Measurements from ENCODE around the gene TTC4.

The TTC4 gene

DNA sequence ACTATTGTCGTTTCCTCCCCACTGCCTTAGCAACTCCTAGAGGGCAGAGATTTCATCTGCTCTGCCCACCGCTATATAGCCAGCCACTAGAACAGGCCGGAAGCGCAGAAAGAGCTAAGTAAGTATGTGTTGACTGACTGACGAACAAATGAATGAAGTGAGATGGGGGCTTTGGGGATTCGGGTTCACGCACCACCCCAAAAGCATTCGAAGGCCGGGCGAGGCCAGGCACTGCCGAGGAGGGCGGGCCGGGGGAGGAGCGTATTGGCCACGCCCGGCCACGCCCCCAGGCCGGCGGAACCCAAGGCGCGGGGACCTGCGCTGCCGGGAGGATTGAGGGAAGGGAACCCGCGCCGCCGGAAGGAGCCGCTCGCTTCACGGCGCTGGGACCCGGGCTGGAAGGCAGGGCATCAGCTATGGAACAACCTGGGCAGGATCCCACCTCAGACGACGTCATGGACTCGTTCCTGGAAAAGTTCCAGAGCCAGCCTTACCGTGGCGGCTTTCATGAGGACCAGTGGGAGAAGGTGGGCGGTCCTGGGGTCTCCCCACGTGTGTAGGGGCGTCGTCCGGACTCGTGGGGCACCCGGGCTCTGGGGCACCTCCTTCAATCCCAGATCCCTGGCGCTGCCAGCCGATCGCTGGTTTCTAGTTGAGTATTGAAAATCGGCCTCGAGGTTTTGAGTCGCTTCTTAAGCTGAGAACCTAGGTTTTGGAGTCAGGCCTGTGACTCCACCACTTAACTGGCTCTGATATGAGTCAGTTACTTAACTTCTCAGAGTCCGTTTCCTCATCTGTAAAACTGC is at the start of gene TTC4:
Gene TTC4 (plus strand): TSS at position 369 of the 806 bp plus-strand sequence. CDS start 48 bp downstream, at position 417.
- peak; percentile 88 to 93 for DNase-seq
- TF ChIP-seq POLR2A (IDR thresholded peaks at IDR 0.05; ENCODE audit: low read length) = peak; percentile 82
- TF ChIP-seq GATA1 (IDR thresholded peaks at IDR 0.05; ENCODE audit: low read depth, low read length) = no peak

DNA sequence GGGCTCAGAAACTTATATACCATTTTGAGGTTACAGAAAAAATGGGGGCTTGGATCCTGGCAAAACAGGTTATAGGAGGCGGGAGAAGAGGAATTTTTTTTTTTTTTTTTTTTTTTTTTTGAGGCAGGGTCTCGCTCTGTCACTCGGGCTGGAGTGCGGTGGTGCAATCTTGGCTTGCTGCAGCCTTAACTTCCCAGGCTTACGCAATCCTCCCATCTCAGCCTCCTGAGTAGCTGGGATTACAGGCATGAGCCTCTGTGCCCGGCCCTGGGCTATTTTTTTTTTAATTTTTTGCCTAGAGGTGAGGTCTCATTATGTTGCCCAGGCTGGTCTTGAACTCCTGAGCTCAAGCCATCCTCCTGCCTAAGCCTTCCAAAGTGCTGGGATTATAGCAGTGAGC is 49.3 kb upstream of the TTC4 start:
- no peak for DNase-seq
- TF ChIP-seq POLR2A (IDR thresholded peaks at IDR 0.05; ENCODE audit: low read length) (no peak), GATA1 (IDR thresholded peaks at IDR 0.05; ENCODE audit: low read depth, low read length) (no peak)

- no peak for DNase-seq
- TF ChIP-seq POLR2A (IDR thresholded peaks at IDR 0.05; ENCODE audit: low read length) (no peak), GATA1 (IDR thresholded peaks at IDR 0.05; ENCODE audit: low read depth, low read length) (no peak)
Measured at GRCh38 chr1:54667797-54668196, 47.9 kb upstream of the TTC4 start.

- TF ChIP-seq POLR2A (IDR thresholded peaks at IDR 0.05; ENCODE audit: low read length) (no peak), GATA1 (IDR thresholded peaks at IDR 0.05; ENCODE audit: low read depth, low read length) (no peak)
- DNase-seq = no peak
Measured at GRCh38 chr1:54668567-54668966, 47.1 kb upstream of the TTC4 start.

GRCh38 chr1:54671985-54672608 is 43.6 kb upstream of the TTC4 start:
- no peak for TF ChIP-seq POLR2A (IDR thresholded peaks at IDR 0.05; ENCODE audit: low read length)
- no peak for TF ChIP-seq GATA1 (IDR thresholded peaks at IDR 0.05; ENCODE audit: low read depth, low read length)
- peak; percentile 42 to 64 for DNase-seq

DNA sequence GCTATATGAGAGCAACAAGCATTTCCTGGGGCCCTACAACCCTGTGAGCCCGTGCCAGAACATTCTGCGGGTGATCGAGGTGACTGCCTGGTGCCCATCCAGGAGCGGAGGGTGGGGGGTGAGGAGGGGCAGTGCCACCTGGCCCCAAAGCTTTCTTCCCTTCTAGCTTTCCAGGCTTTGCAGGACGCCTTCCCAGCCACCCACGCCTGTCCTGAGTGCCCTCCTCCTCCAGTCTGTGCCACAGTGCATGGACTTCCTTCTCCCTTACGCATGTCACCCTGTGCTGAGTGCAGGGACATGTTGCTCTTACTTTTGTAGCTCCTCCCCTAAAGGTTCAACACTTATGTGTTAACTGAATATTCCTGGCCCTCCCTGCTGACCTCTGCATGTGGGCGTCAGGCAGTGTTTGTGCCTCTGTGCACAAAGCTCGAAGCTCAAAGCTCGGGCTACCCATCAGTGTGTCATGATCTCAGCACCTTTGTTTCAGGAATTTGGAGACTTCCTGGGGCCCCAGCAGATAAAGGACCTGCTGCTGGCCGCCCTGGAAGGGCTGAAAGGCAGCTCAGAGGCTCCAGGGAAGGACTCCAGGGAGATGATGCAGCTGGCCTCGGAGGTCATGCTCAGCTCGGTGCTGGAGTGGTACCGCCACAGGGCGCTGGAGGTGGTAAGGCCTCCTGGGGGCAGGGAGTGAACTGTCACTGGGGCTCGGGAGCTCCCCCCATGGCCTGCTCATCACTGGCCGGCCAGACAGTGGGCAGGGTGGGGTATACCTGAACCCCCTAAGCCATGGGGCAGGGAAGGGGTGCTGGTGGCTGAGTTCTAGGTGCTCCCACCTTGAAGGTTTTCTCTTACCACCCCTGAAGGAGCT is 36.7 kb upstream of the TTC4 start:
- DNase-seq = no peak
- TF ChIP-seq POLR2A (IDR thresholded peaks at IDR 0.05; ENCODE audit: low read length) (no peak), GATA1 (IDR thresholded peaks at IDR 0.05; ENCODE audit: low read depth, low read length) (no peak)

- TF ChIP-seq GATA1 (IDR thresholded peaks at IDR 0.05; ENCODE audit: low read depth, low read length) = no peak
- no peak for TF ChIP-seq POLR2A (IDR thresholded peaks at IDR 0.05; ENCODE audit: low read length)
- no peak for DNase-seq
Measured at GRCh38 chr1:54679706-54680105, 36.0 kb upstream of the TTC4 start.

- no peak for TF ChIP-seq POLR2A (IDR thresholded peaks at IDR 0.05; ENCODE audit: low read length)
- no peak for TF ChIP-seq GATA1 (IDR thresholded peaks at IDR 0.05; ENCODE audit: low read depth, low read length)
- no peak for DNase-seq
Measured at GRCh38 chr1:54680387-54680786, 35.3 kb upstream of the TTC4 start.

DNA sequence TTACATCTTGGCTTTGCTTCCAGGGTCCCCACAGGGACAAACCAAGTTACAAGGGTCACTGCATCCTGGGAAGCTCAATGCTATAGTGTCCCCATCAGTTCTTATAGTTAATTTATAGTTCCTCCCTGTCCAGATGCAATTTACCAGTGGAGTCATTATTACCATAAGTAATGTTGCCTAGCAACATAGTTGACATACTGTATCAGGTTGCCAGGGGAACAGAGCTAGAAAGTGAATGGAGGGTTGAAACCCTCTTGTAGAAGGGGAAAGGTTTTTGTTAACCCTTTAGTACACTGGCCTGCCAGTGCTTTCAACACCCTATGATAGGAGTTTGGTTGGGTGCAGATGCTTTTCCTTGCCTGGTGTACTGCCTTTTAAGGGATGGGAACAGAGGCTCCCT is 34.3 kb upstream of the TTC4 start:
- no peak for TF ChIP-seq POLR2A (IDR thresholded peaks at IDR 0.05; ENCODE audit: low read length)
- TF ChIP-seq GATA1 (IDR thresholded peaks at IDR 0.05; ENCODE audit: low read depth, low read length) = no peak
- peak in 1 of 2 experiments; percentile 10 for DNase-seq

- TF ChIP-seq GATA1 (IDR thresholded peaks at IDR 0.05; ENCODE audit: low read depth, low read length) (no peak), POLR2A (IDR thresholded peaks at IDR 0.05; ENCODE audit: low read length) (no peak)
- no peak for DNase-seq
Measured at GRCh38 chr1:54683453-54683852, 32.2 kb upstream of the TTC4 start.

DNA sequence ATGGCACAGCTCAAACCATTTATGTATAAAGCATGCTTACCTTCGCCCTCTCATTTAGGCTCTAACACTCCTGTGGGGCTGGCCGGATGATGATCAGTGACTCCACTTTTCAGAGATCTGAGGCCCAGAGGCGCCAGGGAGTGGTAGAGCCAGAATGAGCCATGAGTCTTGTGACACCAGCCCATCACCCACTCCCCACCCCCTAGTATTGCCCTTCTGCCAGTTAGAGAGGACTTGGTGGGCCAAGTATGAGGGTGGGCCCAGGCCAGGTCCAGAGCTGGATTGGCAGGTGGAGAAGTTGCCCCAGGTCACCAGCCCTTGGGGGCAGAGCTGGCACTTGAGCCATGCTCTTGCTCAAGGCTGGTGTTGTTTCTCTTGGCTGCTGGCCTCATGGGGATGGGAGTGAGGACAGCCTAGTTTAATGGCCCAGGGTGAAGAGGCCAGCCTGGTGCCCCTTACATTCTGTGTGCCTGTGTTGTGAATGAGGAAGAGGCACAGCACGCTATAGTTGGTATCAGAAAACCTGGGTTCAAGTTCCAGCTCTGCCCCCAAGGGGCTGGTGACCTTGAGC is 30.2 kb upstream of the TTC4 start:
- no peak for TF ChIP-seq GATA1 (IDR thresholded peaks at IDR 0.05; ENCODE audit: low read depth, low read length)
- no peak for TF ChIP-seq POLR2A (IDR thresholded peaks at IDR 0.05; ENCODE audit: low read length)
- DNase-seq = no peak

- no peak for DNase-seq
- TF ChIP-seq POLR2A (IDR thresholded peaks at IDR 0.05; ENCODE audit: low read length) = no peak
- no peak for TF ChIP-seq GATA1 (IDR thresholded peaks at IDR 0.05; ENCODE audit: low read depth, low read length)
Measured at GRCh38 chr1:54686155-54686554, 29.5 kb upstream of the TTC4 start.

DNA sequence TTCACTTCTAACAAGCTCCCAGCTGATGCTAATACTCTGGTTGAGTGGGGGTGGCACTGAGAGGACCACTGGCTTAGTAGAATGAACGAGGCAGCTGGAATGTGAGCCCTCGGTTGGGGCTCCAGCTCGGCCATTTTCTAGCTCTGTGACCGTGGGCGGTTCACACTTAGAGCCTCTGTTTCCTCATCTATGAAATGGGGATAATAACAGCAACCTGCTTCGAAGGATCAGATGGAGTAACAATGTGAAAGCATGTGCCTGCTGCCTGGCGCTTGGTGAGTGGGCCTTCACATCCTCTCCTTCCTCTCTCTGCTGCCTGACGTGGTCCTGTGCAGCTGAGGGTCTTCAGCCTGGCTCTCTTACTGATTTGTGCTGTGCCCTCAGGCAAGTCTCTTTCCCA is 20.9 kb upstream of the TTC4 start:
- TF ChIP-seq POLR2A (IDR thresholded peaks at IDR 0.05; ENCODE audit: low read length) = no peak
- no peak for TF ChIP-seq GATA1 (IDR thresholded peaks at IDR 0.05; ENCODE audit: low read depth, low read length)
- DNase-seq = no peak

DNA sequence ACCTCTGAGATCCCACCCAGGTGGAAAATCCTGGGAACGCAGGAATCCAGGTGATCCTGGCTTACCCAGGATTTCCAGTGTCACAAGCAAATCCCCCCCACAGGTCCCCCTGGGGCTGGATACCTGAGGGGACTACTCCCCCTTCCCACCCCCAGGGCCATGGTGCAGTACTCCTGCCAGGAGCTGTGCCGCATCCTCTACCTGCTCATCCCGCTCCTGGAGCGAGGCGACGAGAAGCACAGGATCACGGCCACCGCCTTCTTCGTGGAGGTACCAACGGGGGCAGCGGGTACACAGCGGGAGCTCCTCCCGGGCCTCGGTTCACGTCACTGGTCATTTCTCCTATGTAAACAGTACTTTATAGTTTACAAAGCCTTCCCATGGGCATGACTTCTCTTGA is 20.4 kb upstream of the TTC4 start:
- no peak for TF ChIP-seq POLR2A (IDR thresholded peaks at IDR 0.05; ENCODE audit: low read length)
- TF ChIP-seq GATA1 (IDR thresholded peaks at IDR 0.05; ENCODE audit: low read depth, low read length) = no peak
- no peak for DNase-seq

All from erythroblast (primary cell).